ENCODE measurements around the gene ARHGEF11. TPM values are rescaled to one million over a fixed set of nuclear protein-coding genes. Genes with fewer than 3 reads are reported as not detected.

Gene ARHGEF11
- total RNA-seq, 6 experiments from 2014 or later, result 21.3 to 24.8 (median 22.4) TPM

DNA sequence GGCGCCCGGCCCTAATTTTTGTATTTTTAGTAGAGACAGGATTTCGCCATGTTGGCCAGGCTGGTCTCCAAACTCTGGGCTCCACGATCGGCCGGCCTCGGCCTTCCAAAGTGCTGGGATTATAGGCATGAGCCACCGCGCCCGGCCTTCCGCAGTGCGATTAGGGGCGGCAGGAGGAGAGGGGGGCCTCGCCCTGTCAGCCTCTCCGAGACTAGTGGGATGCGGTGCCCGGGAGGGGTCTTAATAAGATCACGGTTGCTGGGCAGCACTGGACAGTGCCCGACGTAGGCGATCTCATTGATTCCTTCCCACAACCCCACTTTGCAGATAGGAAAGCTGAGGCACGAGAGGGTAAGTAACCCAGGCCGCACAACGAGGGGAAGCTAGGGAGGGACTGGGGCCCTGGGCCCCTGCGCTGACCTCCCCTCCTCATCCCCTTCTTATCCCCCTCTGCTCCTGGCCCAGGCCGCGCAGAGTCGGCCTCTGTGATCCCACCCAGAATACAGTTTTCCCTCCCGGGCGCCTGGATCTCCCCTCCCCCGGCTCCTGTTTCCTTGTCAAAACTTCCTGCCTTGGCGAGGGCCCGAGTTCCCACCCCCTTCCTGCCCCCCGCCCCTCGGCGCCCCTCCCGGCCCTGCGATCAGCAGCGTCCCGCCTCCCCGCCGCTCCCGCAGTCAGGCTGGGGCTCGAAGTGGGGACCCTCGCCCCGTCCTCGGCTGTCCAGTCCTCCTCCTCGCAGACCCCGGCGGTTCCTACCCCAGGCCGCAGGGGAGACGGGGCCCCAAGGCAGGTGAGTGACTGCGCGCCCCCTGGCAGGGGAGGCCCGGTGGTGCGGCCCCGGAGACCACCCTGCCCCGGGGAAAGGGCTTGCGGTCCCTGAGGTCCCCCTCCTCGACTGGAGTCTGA lies 152.2 kb downstream of the ARHGEF11 start, which contains the start of gene PEAR1:
Gene PEAR1, plus strand, starts transcription at position 671 of the 906 bp plus-strand sequence. CDS start 10,209 bp downstream, outside the sequence.
- H3K9me3 Mint-ChIP-seq, result no peaks in the 10 kb centered on the region
- peaks cover under 1% of the 10 kb centered on the region; the same call in 1 of the 2 replicates for H3K36me3 Mint-ChIP-seq (ENCODE audit: low read depth)
- peak within 1 kb of the TSS; percentile 82; the same call in 1 of the 2 replicates for H3K4me3 Mint-ChIP-seq
- no peak for DNase-seq
- H3K27ac Mint-ChIP-seq, result peak within 1 kb of the TSS; percentile 95
- H3K4me1 Mint-ChIP-seq (ENCODE audit: low read depth), result peaks cover 44% of the 10 kb centered on the region
- TF ChIP-seq, protein P1, sequence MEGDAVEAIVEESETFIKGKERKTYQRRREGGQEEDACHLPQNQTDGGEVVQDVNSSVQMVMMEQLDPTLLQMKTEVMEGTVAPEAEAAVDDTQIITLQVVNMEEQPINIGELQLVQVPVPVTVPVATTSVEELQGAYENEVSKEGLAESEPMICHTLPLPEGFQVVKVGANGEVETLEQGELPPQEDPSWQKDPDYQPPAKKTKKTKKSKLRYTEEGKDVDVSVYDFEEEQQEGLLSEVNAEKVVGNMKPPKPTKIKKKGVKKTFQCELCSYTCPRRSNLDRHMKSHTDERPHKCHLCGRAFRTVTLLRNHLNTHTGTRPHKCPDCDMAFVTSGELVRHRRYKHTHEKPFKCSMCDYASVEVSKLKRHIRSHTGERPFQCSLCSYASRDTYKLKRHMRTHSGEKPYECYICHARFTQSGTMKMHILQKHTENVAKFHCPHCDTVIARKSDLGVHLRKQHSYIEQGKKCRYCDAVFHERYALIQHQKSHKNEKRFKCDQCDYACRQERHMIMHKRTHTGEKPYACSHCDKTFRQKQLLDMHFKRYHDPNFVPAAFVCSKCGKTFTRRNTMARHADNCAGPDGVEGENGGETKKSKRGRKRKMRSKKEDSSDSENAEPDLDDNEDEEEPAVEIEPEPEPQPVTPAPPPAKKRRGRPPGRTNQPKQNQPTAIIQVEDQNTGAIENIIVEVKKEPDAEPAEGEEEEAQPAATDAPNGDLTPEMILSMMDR (IDR thresholded peaks at IDR 0.05), result peak; percentile 26; the same call in 1 of the 2 replicates
- no peaks in the 10 kb centered on the region; the same call in 1 of the 2 replicates for H3K27me3 Mint-ChIP-seq (ENCODE audit: insufficient read depth)

DNA sequence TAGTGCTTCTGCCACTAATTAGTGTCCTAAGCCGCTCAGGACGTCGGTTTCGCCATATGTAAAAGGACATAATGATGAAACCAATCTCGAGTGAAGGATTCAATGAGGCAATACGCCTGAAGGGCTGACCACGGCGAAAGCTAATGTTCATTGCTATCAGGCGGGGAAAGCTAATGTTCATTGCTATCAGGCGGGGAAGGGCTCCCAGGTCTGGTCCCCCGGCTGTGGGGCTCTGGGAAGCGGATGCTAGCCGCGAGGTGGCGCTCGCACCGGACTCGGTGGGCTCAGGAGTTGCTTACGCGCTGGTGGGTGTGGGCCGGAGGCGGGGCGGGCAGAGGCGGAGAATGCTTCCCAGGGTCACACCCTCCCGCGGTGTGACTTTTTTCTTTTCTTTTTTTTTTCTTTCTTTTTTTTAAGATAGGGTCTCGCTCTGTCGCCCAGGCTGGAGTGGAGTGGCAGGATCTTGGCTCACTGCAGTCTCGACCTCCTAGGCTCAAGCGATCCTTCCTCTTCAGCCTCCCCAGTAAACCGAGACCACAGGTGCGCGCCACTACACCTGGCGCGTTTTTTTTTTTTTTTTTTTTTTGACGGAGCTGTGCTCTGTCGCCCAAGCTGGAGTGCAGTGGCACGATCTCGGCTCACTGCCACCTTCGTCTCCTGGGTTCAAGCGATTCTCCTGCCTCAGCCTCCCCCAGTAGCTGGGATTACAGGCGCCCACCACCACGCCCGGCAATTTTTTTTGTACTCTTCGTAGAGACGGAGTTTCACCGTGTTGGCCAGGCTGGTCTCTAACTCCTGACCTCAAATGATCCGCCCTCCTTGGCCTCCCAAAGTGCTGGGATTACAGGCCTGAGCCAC lies 153.1 kb downstream of the ARHGEF11 start:
- peak overlapping the region; percentile 38; the same call in 1 of the 2 replicates for H3K27ac Mint-ChIP-seq
- no peaks in the 10 kb centered on the region for H3K9me3 Mint-ChIP-seq
- DNase-seq, result peak; percentile 80
- peak overlapping the region; percentile 62 for H3K4me3 Mint-ChIP-seq
- TF ChIP-seq, protein P1 (IDR thresholded peaks at IDR 0.05), result peak; percentile 94
- peaks cover 36% of the 10 kb centered on the region for H3K4me1 Mint-ChIP-seq (ENCODE audit: low read depth)
- H3K36me3 Mint-ChIP-seq (ENCODE audit: low read depth), result no peaks in the 10 kb centered on the region
- H3K27me3 Mint-ChIP-seq (ENCODE audit: insufficient read depth), result peaks cover 1% of the 10 kb centered on the region; the same call in 1 of the 2 replicates

DNA sequence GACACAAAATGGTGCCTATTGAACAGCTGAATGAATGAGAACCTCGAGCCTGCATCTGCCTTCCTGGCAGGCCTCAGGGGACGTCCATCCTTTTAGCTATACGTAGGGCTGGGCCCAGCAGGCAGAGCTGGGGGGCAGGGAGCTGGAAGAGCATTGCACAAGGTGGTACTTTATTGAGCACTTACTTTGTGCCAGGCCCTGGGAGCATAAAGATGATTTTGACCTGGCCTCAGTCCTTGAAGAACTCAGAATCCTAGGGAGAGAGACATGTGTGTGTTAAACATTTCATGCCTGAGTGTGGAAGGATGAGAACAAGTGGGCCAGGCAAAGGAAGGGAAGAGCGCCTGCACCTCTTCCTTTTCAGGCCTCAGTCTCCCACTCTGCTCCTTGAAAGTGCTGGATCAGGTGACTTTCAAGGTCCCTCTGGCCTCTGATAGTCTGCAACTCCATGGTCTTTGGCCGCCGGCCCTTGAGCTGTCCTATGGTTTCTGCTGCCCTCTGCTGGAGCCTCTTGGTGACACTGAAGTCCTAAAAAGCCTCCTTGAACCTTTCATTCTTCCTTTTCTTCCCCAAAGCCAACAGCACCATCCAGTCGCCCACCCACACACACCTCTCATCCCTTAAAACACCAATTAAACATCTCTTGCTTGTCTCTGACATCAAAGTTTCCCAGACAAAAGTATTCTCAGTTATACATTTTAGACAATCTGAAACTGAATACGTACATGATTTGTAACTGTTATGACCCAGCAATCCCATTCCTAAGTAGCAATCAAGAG lies 155.6 kb downstream of the ARHGEF11 start:
- Mint-ChIP-seq H3K9me3 (no peaks in the 10 kb centered on the region), H3K27ac (no peak overlapping the region), H3K27me3 (ENCODE audit: insufficient read depth) (peaks cover 11% of the 10 kb centered on the region; the same call in 1 of the 2 replicates), H3K4me3 (no peak overlapping the region), H3K4me1 (ENCODE audit: low read depth) (peaks cover 11% of the 10 kb centered on the region), H3K36me3 (ENCODE audit: low read depth) (no peaks in the 10 kb centered on the region)
- TF ChIP-seq, protein P1 (IDR thresholded peaks at IDR 0.05), result peak; percentile 90
- peak; percentile 54 for DNase-seq

DNA sequence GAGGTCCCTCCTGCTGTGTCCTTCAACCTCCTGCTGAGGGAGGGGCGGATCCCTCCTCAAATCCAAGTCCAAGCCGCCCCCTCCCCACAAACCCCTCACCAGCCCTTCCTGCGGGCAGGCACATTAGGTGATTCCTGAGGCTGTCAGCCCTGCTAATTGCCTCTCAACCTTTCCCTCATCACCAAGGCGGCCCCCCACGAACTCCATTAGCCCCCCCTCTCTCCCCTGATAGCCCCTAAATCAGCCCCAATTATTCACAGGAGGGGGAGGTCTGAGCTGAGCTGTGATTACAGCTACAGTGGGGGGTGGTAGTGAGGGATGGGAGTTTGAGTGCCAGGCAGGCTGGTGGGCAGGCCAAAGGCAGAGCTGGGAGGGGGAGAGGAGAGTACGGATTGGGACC lies 157.8 kb downstream of the ARHGEF11 start:
- no peak overlapping the region for H3K27ac Mint-ChIP-seq
- peaks cover 22% of the 10 kb centered on the region for H3K27me3 Mint-ChIP-seq (ENCODE audit: insufficient read depth)
- DNase-seq, result no peak
- no peaks in the 10 kb centered on the region for H3K36me3 Mint-ChIP-seq (ENCODE audit: low read depth)
- no peaks in the 10 kb centered on the region for H3K4me1 Mint-ChIP-seq (ENCODE audit: low read depth)
- H3K4me3 Mint-ChIP-seq, result no peak overlapping the region
- TF ChIP-seq, protein P1 (IDR thresholded peaks at IDR 0.05), result no peak
- no peaks in the 10 kb centered on the region for H3K9me3 Mint-ChIP-seq

DNA sequence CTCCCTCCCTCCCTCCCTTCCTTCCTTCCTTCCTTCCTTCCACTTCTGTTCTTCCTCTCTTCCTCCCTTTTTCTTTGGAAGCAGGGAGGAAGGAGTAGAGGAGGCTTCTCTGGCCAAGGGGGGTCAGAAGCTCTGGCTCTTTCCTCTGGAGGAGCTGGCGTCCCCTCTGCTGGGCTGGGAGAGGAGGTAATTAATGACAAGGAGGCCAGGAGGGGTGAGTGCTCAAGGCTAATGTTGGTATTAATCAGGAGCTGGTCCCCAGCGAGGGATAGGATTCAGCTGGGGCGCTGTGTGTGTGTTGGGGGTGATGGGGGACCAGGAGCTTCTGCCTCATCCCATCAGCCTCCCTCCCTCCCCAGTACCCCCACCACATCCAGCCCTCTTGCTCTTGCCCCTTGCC lies 158.2 kb downstream of the ARHGEF11 start:
- no peak for DNase-seq
- H3K27ac Mint-ChIP-seq, result no peak overlapping the region
- H3K9me3 Mint-ChIP-seq, result no peaks in the 10 kb centered on the region
- no peaks in the 10 kb centered on the region for H3K4me1 Mint-ChIP-seq (ENCODE audit: low read depth)
- no peaks in the 10 kb centered on the region for H3K36me3 Mint-ChIP-seq (ENCODE audit: low read depth)
- H3K4me3 Mint-ChIP-seq, result no peak overlapping the region
- TF ChIP-seq, protein P1 (IDR thresholded peaks at IDR 0.05), result no peak
- H3K27me3 Mint-ChIP-seq (ENCODE audit: insufficient read depth), result peaks cover 25% of the 10 kb centered on the region
